RWPE1 (cell line): Measurements from ENCODE around the gene FKBP14.

Source experiments
- CTCF ChIA-PET: fragments of 350-600 bp; sonication (Branson Sonifier 250); formaldehyde crosslinking; extraction: SDS; loops from one replicate; lab custom pipeline; 2021; lab: Yijun Ruan, JAX
- POLR2A ChIA-PET: fragments of 400-600 bp; formaldehyde crosslinking; extraction: SDS; loops from one replicate; lab custom pipeline; 2020; ENCODE audit warnings: antibody characterized with exemption; ENCODE audit not compliant: low non-redundant PET; lab: Yijun Ruan, JAX
- DNase-seq: peaks from one replicate; pipeline ENCODE4 v3.0.0; 2012; ENCODE audit warnings: low spot score
- H3K27ac ChIP-seq: fragments of 450-650 bp; 2 replicates; pipeline ENCODE4 v1.5.1; 2017
- TF ChIP-seq, protein P1 (sequence below): fragments of 450-650 bp; conservative IDR thresholded peaks from 2 replicates; pipeline ENCODE4 v1.5.1; 2017; ENCODE audit warnings: low read depth, mild to moderate bottlenecking

Gene FKBP14

DNA sequence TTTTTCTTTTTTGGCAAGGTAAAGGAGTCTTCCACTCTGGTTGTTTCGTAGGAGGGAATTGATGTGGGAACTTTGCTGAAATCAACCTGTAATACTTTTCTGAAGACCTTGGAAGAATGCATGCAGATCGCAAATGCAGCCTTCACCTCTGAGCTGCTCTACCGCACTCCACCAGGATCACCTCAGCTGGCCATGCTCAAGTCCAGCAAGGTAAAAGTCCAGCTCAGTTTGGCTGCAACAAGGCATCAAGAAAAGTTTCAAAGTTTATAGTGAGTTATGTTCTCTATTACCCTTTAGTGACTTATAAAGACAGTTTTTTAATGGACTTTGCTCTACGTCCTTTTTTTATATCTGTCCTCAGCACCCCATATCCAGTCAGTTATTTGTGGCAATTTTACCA, 22.7 kb upstream of the FKBP14 start:
- POLR2A ChIA-PET: no interaction called here
- TF ChIP-seq, protein P1, sequence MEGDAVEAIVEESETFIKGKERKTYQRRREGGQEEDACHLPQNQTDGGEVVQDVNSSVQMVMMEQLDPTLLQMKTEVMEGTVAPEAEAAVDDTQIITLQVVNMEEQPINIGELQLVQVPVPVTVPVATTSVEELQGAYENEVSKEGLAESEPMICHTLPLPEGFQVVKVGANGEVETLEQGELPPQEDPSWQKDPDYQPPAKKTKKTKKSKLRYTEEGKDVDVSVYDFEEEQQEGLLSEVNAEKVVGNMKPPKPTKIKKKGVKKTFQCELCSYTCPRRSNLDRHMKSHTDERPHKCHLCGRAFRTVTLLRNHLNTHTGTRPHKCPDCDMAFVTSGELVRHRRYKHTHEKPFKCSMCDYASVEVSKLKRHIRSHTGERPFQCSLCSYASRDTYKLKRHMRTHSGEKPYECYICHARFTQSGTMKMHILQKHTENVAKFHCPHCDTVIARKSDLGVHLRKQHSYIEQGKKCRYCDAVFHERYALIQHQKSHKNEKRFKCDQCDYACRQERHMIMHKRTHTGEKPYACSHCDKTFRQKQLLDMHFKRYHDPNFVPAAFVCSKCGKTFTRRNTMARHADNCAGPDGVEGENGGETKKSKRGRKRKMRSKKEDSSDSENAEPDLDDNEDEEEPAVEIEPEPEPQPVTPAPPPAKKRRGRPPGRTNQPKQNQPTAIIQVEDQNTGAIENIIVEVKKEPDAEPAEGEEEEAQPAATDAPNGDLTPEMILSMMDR: no peak
- no peak overlapping the region for H3K27ac ChIP-seq
- DNase-seq: no peak
- CTCF ChIA-PET: no interaction called here

DNA sequence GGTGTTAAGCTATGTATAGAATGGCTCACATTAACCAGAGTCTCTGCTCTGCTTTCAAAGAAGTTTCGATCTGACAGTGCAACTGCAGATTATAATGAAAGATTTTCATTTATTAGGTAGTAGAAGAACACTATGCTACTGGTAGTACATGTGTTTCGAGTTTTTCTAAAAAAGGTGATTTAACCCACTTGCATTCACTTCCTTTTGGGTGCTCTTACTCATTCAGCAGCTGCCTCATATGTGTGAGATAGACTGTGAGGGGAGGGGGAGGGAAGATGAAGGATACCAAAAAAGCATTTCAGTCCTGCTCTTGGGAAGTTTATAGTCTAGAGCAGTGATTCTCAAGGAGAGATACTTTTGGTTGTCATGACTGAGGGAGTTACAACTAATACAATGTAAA, 22.1 kb upstream of the FKBP14 start:
- DNase-seq: no peak
- POLR2A ChIA-PET: no interaction called here

DNA sequence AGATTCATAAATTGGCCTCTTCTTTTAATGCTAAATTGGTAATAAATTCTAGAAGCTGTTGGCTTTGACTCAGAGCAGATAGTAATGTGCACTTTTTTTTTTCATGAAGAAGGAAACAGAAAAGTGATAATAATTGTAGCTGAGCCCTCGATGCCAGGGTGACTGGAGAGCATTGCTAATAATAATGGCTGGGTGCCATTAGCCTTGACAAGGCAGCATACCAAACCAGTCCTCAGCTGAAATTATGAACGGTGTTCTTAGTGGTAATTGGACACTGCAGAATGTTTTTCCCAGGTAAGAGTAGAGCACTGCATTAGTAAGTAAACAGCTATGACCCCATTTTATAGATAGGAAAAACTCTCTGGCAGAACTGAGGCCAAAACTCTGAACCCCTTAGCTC, 20.6 kb upstream of the FKBP14 start:
- ChIA-PET POLR2A (no interaction called here), CTCF (interaction anchor here (0.6 kb wide), 1 partner anchor 93 kb away, joined by 4 read pairs; no protein-coding TSS in a partner anchor)
- H3K27ac ChIP-seq: no peak overlapping the region
- TF ChIP-seq, protein P1: no peak
- DNase-seq: no peak

More for the DNA sequence above, 22.1 kb upstream of the FKBP14 start:
- TF ChIP-seq, protein P1: no peak
- H3K27ac ChIP-seq: no peak overlapping the region
- CTCF ChIA-PET: no interaction called here

DNA sequence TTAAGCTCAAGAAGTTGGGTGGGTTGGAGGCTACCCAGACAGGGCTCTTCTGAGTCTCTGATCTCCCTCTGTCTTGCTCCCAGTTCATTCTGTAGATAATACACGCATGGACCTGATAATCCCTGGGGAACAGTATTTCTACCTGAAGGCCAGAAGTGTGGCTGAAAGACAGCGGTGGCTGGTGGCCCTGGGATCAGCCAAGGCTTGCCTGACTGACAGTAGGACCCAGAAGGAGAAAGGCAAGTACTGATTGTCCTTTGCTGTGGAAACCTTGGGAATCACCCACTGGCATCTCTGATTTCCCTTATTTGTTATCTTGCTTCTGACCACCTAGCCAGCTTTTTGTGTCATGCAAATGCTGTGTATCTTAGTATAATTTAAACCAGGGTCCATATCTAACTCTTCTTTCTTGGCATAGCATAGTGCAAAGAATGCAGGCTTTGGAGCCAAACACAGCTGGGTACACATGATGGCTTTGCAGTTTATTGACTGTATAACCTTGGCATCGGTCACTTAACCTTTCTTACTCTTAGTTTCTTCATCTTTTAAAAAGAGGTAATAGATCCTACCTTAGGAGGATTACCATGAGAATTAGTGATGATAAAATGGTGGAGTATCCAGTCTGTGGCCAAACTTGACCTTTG, 19.7 kb upstream of the FKBP14 start:
- CTCF ChIA-PET: interaction anchor here (0.6 kb wide), 1 partner anchor 14 kb away, joined by 3 read pairs; no protein-coding TSS in a partner anchor
- POLR2A ChIA-PET: no interaction called here
- no peak for DNase-seq
- TF ChIP-seq, protein P1: no peak
- no peak overlapping the region for H3K27ac ChIP-seq

DNA sequence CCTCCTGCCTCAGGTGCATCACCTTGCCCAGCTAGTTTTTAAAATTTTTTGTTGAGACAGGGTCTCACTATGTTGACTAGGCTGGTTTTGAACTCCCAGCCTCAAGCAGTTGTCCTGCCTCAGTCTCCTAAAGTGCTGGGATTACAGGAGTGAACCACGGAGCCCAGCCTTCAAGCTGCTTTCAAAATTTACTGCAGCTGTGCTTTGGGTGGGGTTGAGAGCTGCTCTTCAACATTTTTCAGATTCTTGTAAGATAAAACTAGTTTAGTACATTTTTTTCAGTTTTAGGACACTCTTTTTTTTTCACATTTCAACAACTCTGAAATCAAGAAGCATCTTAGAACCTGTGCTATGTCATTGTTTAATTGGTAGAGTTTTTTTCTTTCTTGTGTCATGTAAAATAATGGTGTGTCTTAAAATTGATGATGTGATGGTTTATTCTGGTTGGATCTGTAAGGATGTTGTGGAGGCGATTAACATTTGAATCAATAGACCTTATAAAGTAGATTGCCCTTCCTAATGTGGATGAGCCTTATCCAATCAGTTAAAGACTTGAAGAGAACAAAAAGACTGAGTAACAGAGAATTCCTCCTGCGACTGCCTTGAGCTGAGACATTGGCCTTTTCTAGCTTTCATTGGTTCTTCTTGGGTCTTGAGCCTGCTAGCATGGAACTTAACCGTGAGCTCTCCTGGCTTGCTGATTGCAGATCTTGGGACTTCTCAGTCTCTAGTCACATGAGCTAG, 15.2 kb upstream of the FKBP14 start:
- POLR2A ChIA-PET: no interaction called here
- CTCF ChIA-PET: interaction anchor here (0.7 kb wide), 1 partner anchor 1085 kb away, joined by 3 read pairs; no protein-coding TSS in a partner anchor
- TF ChIP-seq, protein P1: no peak

DNA sequence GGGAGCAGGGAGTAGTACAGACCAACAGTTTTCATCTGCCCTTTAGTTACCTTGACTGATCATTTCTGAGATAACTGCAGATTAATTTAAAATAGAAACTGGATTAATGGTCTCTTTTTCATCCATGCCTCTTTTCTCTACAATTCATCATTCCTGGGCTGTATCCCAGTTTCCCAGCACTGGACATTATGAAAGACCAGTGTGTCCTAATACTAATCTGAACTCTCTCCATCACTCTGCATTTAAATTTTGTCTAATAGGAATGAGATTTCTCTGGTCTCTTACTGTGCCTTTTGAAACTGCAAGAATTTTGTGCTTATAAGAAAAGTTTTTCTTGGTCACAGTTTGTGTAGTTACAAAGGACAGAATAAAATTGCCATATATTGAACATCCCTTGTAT, 14.4 kb upstream of the FKBP14 start:
- no peak for DNase-seq
- TF ChIP-seq, protein P1: no peak
- ChIA-PET POLR2A (no interaction called here), CTCF (interaction anchor here (1.0 kb wide), 1 partner anchor 11 kb away, joined by 3 read pairs; no protein-coding TSS in a partner anchor)
- no peak overlapping the region for H3K27ac ChIP-seq

More for the DNA sequence above, 15.2 kb upstream of the FKBP14 start:
- DNase-seq: no peak
- no peak overlapping the region for H3K27ac ChIP-seq
